Heart right ventricle (tissue), 16 donors: ENCODE results near the gene POLR1H. TPM values are rescaled to one million over a fixed set of nuclear protein-coding genes. Genes with fewer than 3 reads are reported as not detected.

Experiments used
- ATAC-seq, 8 donors: fragments of 200-7000 bp; cut with Tn5 transposase; one replicate each; pipeline ENCODE4 v1.9.1; 2020; ENCODE audit warnings: mild to moderate bottlenecking in 8 of 8, moderate library complexity in 8 of 8, moderate number of reproducible peaks in 1 of 8
- DNase-seq, 2 donors: peaks; one replicate each; pipeline ENCODE4 v3.0.0-alpha.2; 2020
- H3K27ac ChIP-seq, 10 donors: fragments of 200-600 bp; sonication (generic) in 2 of 10; one replicate each; pipeline versions ENCODE4 v1.5.0 to v1.8.0; 2020 to 2022; ENCODE audit warnings: mild to moderate bottlenecking in 3 of 10
- H3K27me3 ChIP-seq, 7 donors: fragments of 200-600 bp; one replicate each; pipeline ENCODE4 v1.8.0; 2021 to 2022; ENCODE audit warnings: mild to moderate bottlenecking in 2 of 7
- H3K36me3 ChIP-seq, 9 donors: fragments of 200-600 bp; sonication (generic) in 1 of 9; one replicate each; pipeline versions ENCODE4 v1.5.0 to v1.8.0; 2020 to 2022; ENCODE audit warnings: mild to moderate bottlenecking in 2 of 9
- H3K4me1 ChIP-seq, 9 donors: fragments of 200-600 bp; sonication (generic) in 1 of 9; one replicate each; pipeline versions ENCODE4 v1.5.0 to v1.8.0; 2020 to 2022; ENCODE audit warnings: mild to moderate bottlenecking in 4 of 9
- H3K4me3 ChIP-seq, 10 donors: fragments of 200-600 bp; sonication (generic) in 2 of 10; one replicate each; pipeline versions ENCODE4 v1.5.0 to v1.8.0; 2020 to 2022; ENCODE audit warnings: mild to moderate bottlenecking in 7 of 10, moderate library complexity in 2 of 10
- H3K9me3 ChIP-seq, 11 donors: fragments of 200-600 bp in 10 of 11; sonication (generic) in 2 of 11; one replicate each; pipeline versions ENCODE4 v1.5.0 to v1.8.0; 2013 to 2022; ENCODE audit warnings: mild to moderate bottlenecking in 2 of 11, control low read depth in 1 of 11, moderate library complexity in 1 of 11
- WGBS, 2 donors: extraction: QIAGEN DNeasy Blood & Tissue Kit; methylation state at CpG; one replicate each; pipeline ENCODE4 v1.1.7; 2013; ENCODE audit warnings: inconsistent platforms in 1 of 2; 5-methylcytosine and 5-hydroxymethylcytosine counted together
- intact Hi-C, 10 donors: fragments of 100-400 bp; cut with DNase I; formaldehyde crosslinking; loops; one replicate each; pipeline versions ENCODE4 v1.11.1 to v1.14.2; 2022
- polyA plus RNA-seq, 2 donors: library from polyadenylated mRNA; stranded (reverse); fragments of 200-250 nt; gene quantifications; one replicate each; pipeline ENCODE4 v1.2.3, GENCODE V29; 2013
- total RNA-seq, 10 donors: library from RNA; stranded (reverse); fragmentation: NEBNext Ultra II Directional in 3 of 10; extraction: Animal tissue kit (Norgen Biotek cat#: 25700) in 3 of 10; gene quantifications; one replicate each; pipeline versions ENCODE4 v1.2.1 to v1.2.4, GENCODE V29; 2021 to 2023
- TF ChIP-seq, protein P1 (sequence below), 9 donors: fragments of 200-600 bp; sonication (generic) in 2 of 9; IDR thresholded peaks; one replicate each; pipeline versions ENCODE4 v1.5.0 to v1.8.0; 2021 to 2022; ENCODE audit warnings: antibody characterized with exemption in 9 of 9, mild to moderate bottlenecking in 5 of 9, moderate library complexity in 1 of 9
- donor health status: Arrhythmogenic right ventricular cardiomyopathy.
- donor health status: ischemic (EF 13 %, LVEDD 7.1; RV severe dilation, severe dysfunction).
- donor health status: healthy with polysubstance abuse.
- donor health status: DM: no; HTN: yes; CAD: no.
- donor health status: DM: no; HTN: no; CAD: no.
- donor health status: ischemic (EF 25% LVEDD 6.9; RV normal size, moderate dysfunction).
- donor health status: ischemic (EF 25% LVEDD 5.7; RV mildly dilated, moderate dysfunction).
- donor health status: healthy.
- donor health status: DM: yes; HTN: yes; CAD: no.
- donor health status: Ischemic cardiomyopathy.
- donor health status: ischemic (EF 35%, LVEDD 5.7; RV mildly dilated, moderate dysfunction).
- donor health status: nonischemic (EF 11% LVEDD 7.7; RV severe dilation, severe dysfunction).
- donor health status: DM: yes; HTN: yes; CAD: no.
- donor health status: PGD.
- donor health status: ischemic (EF 29% LVEDD 5.4; RV normal size, mild dysfunction).
- donor health status: nonischemic (EF 23%, LVEDD 6.1; RV moderate dilation, normal function).

POLR1H gene
- total and polyA plus RNA-seq, 12 donors: 11.5 to 45.2 (median 14.9) TPM

GRCh38 chr6:30042476-30042875 is 18.6 kb upstream of the POLR1H start:
- Histone ChIP-seq H3K4me3 (no peak overlapping the region), H3K4me1 (peaks cover 0 to 28% (median 7%) of the 10 kb centered on the region in 9 donors), H3K36me3 (no peaks in the 10 kb centered on the region), H3K9me3 (no peaks in the 10 kb centered on the region), H3K27me3 (no peaks in the 10 kb centered on the region), H3K27ac (peak overlapping the region in 1 of 10 donors; percentile 7)
- TF ChIP-seq, protein P1, sequence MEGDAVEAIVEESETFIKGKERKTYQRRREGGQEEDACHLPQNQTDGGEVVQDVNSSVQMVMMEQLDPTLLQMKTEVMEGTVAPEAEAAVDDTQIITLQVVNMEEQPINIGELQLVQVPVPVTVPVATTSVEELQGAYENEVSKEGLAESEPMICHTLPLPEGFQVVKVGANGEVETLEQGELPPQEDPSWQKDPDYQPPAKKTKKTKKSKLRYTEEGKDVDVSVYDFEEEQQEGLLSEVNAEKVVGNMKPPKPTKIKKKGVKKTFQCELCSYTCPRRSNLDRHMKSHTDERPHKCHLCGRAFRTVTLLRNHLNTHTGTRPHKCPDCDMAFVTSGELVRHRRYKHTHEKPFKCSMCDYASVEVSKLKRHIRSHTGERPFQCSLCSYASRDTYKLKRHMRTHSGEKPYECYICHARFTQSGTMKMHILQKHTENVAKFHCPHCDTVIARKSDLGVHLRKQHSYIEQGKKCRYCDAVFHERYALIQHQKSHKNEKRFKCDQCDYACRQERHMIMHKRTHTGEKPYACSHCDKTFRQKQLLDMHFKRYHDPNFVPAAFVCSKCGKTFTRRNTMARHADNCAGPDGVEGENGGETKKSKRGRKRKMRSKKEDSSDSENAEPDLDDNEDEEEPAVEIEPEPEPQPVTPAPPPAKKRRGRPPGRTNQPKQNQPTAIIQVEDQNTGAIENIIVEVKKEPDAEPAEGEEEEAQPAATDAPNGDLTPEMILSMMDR (IDR thresholded peaks at IDR 0.05): no peak
- ATAC-seq: peak in 1 of 8 donors; percentile 24
- DNase-seq: no peak
- intact Hi-C loops: no loop called here
- 81 to 90% methylated on average over 1 of the region's 1 CpG for WGBS, 2 donors

- Histone ChIP-seq H3K4me1 (peaks cover 0 to 28% (median 7%) of the 10 kb centered on the region in 9 donors), H3K27me3 (no peaks in the 10 kb centered on the region), H3K36me3 (no peaks in the 10 kb centered on the region), H3K27ac (no peak overlapping the region), H3K4me3 (no peak overlapping the region), H3K9me3 (no peaks in the 10 kb centered on the region)
- TF ChIP-seq, protein P1 (IDR thresholded peaks at IDR 0.05): no peak
- no peak for ATAC-seq
- WGBS, 2 donors: 22 to 31% methylated on average over 1 of the region's 1 CpG
- intact Hi-C loops: no loop called here
- no peak for DNase-seq
Measured at GRCh38 chr6:30042914-30043313, 18.2 kb upstream of the POLR1H start.

DNA sequence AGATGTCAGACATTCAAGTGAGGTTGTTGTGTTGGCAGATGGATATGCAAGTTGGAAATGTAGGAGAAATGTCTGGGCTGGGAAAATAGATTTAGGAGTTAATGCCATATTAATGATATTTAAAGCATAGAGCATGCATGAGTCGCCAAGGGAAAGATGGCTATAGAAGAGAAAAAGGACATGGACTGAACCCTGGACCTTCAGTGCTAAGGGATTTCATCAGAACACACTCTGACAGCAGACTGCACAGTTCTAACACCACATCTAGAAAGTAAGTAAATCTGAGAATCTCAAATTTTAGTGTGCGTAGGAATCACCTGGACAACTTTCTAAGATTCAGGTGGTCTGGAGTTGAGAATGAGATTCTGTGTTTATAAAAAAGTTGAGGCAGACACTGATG is 17.3 kb upstream of the POLR1H start:
- Histone ChIP-seq H3K27ac (no peak overlapping the region), H3K36me3 (no peaks in the 10 kb centered on the region), H3K9me3 (no peaks in the 10 kb centered on the region), H3K4me3 (no peak overlapping the region), H3K27me3 (no peaks in the 10 kb centered on the region), H3K4me1 (peaks cover 0 to 28% (median 7%) of the 10 kb centered on the region in 9 donors)
- WGBS, 2 donors: 99 to 100% methylated on average over 2 of the region's 2 CpGs
- ATAC-seq (no peak), DNase-seq (no peak)
- TF ChIP-seq, protein P1 (IDR thresholded peaks at IDR 0.05): no peak
- intact Hi-C loops: no loop called here

GRCh38 chr6:30044630-30045029 is 16.4 kb upstream of the POLR1H start:
- H3K9me3 ChIP-seq: no peaks in the 10 kb centered on the region
- no peak overlapping the region for H3K27ac ChIP-seq
- H3K4me1 ChIP-seq: peaks cover 0 to 28% (median 7%) of the 10 kb centered on the region in 9 donors
- WGBS, 2 donors: 60 to 68% methylated on average over 2 of the region's 2 CpGs
- ATAC-seq (peak in 2 of 8 donors; percentile 37 to 44), DNase-seq (no peak)
- intact Hi-C loops: no loop called here
- H3K36me3 ChIP-seq: no peaks in the 10 kb centered on the region
- no peaks in the 10 kb centered on the region for H3K27me3 ChIP-seq
- TF ChIP-seq, protein P1 (IDR thresholded peaks at IDR 0.05): no peak
- no peak overlapping the region for H3K4me3 ChIP-seq
